ENCODE data around the gene NMNAT3. TPM values are rescaled to one million over a fixed set of nuclear protein-coding genes. Genes with fewer than 3 reads are reported as not detected.

NMNAT3 gene
- total and polyA plus RNA-seq, 12 donors, result 4.2 to 12.4 (median 7.7) TPM

DNA sequence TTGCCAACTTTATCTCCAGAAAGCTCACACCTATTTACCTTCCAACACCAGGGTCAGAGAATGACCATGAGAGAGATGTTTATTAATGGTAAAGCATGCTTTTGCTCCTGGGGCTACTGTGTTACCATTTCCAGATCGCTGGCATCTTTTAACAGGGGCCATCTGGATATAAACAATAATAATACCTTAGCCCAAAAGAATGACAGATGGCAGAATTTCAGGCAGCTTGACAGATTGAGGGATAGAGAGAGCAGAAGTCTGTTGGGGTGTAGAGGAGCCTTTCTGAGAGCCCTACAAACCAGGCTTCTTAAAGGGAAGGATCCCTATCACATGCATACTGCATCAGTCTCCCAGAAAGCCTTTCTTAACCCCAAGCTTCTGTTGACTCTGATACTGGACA is 156.0 kb downstream of the NMNAT3 start:
- peaks cover 0 to 7% of the 10 kb centered on the region in 2 donors for H3K36me3 ChIP-seq (replicated peaks in 1 of 2)
- no peaks in the 10 kb centered on the region for H3K9me3 ChIP-seq (replicated peaks in 1 of 3)
- H3K4me1 ChIP-seq (replicated peaks in 1 of 2), result peaks cover 9 to 33% of the 10 kb centered on the region in 2 donors
- no peak overlapping the region for H3K4me3 ChIP-seq
- H3K27ac ChIP-seq, result no peak overlapping the region
- WGBS, 4 donors, result 81 to 100% (median 93%) methylated on average over 1 of the region's 1 CpG
- no peaks in the 10 kb centered on the region for H3K27me3 ChIP-seq
- intact Hi-C loops (cut with DNase I), result no loop called here
- no peak for TF ChIP-seq POLR2A (IDR thresholded peaks at IDR 0.05)
- TF ChIP-seq, protein P1, sequence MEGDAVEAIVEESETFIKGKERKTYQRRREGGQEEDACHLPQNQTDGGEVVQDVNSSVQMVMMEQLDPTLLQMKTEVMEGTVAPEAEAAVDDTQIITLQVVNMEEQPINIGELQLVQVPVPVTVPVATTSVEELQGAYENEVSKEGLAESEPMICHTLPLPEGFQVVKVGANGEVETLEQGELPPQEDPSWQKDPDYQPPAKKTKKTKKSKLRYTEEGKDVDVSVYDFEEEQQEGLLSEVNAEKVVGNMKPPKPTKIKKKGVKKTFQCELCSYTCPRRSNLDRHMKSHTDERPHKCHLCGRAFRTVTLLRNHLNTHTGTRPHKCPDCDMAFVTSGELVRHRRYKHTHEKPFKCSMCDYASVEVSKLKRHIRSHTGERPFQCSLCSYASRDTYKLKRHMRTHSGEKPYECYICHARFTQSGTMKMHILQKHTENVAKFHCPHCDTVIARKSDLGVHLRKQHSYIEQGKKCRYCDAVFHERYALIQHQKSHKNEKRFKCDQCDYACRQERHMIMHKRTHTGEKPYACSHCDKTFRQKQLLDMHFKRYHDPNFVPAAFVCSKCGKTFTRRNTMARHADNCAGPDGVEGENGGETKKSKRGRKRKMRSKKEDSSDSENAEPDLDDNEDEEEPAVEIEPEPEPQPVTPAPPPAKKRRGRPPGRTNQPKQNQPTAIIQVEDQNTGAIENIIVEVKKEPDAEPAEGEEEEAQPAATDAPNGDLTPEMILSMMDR (IDR thresholded peaks at IDR 0.05), result no peak
- no peak for DNase-seq

DNA sequence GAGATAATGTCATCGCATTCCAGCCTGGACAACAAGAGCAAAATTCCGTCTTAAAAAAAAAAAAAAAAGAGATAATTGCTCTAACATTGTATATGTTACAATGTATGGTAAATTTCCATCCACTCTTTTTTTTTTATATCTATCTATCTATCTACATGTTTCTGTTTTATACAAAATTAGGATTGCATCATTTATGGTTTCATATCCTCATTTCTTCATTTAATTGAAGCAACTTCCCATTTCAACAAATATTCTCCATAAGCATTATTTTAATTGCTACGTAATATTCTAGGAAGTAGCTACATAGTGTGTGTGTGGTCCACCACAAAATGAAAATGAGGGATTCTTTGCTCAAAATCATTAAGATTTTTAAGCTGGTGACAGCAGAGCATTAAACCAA is 156.6 kb downstream of the NMNAT3 start:
- H3K36me3 ChIP-seq (replicated peaks in 1 of 2), result peaks cover 0 to 6% of the 10 kb centered on the region in 2 donors
- no peak overlapping the region for H3K4me3 ChIP-seq
- DNase-seq, result no peak
- H3K4me1 ChIP-seq (replicated peaks in 1 of 2), result peaks cover 9 to 29% of the 10 kb centered on the region in 2 donors
- TF ChIP-seq, protein P1 (IDR thresholded peaks at IDR 0.05), result no peak
- TF ChIP-seq POLR2A (IDR thresholded peaks at IDR 0.05), result no peak
- 88 to 95% (median 93%) methylated on average over 3 of the region's 3 CpGs for WGBS, 4 donors
- no peak overlapping the region for H3K27ac ChIP-seq
- no peaks in the 10 kb centered on the region for H3K27me3 ChIP-seq
- intact Hi-C loops (cut with DNase I), result no loop called here
- H3K9me3 ChIP-seq (replicated peaks in 1 of 3), result no peaks in the 10 kb centered on the region

DNA sequence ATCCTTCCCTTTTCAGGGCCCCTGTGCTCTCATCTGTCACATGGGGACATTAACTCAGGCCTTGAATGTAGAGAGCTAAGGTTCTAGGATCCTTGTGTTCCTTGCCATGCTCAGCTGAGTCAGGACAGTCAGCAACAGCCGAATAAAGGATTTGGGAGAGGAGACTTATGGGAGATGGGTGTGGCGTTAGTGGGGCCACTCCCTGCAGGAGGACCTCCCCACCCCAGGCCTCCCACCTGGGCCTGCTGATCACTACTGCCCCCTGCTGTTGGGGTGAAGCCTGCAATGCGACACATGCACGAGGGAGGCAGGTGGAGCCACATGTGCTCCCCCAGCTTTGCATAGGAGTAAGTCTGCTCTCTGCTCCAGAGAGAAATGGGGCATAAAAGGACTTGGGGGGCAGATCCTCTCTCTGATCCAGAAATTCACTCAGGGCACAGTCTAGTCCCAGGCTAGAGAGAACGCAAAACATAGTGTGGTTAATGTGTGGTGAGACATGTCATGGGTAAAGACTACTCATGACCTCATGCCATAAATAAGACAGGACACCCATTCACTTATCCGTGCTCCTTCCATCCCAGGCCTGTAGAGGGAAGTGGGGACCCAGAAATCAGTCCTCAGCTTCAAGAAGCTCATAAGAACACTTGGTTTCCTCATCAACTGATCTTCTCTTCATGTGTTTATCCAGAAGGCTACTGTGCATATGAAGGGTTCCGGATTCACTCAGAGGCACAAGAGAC is 157.6 kb downstream of the NMNAT3 start:
- no peak for TF ChIP-seq POLR2A (IDR thresholded peaks at IDR 0.05)
- TF ChIP-seq, protein P1 (IDR thresholded peaks at IDR 0.05), result peak in 3 of 6 experiments; percentile 23 to 37 (median 27)
- intact Hi-C loops (cut with DNase I), result no loop called here
- no peak overlapping the region for H3K27ac ChIP-seq
- no peaks in the 10 kb centered on the region for H3K27me3 ChIP-seq
- H3K9me3 ChIP-seq (replicated peaks in 1 of 3), result no peaks in the 10 kb centered on the region
- no peak overlapping the region for H3K4me3 ChIP-seq
- no peak for DNase-seq
- WGBS, 4 donors, result 77 to 85% (median 80%) methylated on average over 6 to 7 of the region's 7 CpGs
- H3K36me3 ChIP-seq (replicated peaks in 1 of 2), result peaks cover 0 to 6% of the 10 kb centered on the region in 2 donors
- peaks cover 9 to 25% of the 10 kb centered on the region in 2 donors for H3K4me1 ChIP-seq (replicated peaks in 1 of 2)

DNA sequence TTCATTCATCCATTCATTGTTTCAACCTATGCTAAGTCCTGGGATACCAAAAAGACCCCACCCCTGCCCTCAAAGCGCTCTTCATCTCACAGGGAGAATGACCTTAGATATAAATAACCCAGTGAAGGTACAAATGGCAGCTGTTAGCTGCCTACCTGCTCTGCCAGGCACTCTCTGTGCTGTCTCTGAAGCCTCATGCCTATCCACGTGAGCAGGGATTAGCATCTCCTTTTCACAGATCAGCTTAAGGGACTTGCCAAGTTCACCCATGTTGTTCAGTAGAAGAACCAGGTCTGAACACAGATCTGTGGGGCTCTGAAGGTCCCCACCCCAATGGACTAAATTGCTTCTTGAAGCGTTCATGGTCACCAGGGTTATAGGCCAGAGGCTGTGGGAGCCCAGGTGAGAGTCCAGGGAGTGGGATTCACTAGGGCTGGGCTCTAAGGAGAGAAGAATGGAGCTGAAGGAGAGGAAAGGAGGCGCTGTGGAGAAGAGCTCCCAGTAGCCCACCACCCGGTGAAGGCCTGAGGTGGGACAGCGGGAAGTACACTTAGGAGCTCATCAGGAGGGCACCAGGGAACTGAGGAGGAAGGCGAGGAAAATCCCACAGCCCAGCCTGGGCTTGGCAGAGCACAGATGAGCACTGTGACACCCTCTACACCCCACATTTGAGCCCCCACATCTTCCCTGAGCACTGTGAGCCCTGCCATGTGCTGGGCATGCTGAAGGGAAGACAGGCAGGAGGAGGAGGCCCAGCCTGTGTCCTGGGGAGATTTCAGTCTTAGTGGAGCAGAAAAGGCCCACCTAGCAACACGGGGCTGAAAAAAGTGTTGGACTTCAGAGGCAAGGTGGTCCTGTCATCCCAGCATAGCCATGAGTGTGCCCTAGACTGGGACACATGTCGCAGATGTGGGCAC is 158.6 kb downstream of the NMNAT3 start:
- WGBS, 4 donors, result 90 to 96% (median 94%) methylated on average over 9 of the region's 9 CpGs
- Histone ChIP-seq H3K27me3 (no peaks in the 10 kb centered on the region), H3K4me3 (no peak overlapping the region), H3K9me3 (replicated peaks in 1 of 3) (no peaks in the 10 kb centered on the region), H3K4me1 (replicated peaks in 1 of 2) (peaks cover under 1 to 17% of the 10 kb centered on the region in 2 donors), H3K36me3 (replicated peaks in 1 of 2) (peaks cover 0 to 6% of the 10 kb centered on the region in 2 donors), H3K27ac (no peak overlapping the region)
- DNase-seq, result no peak
- no peak for TF ChIP-seq POLR2A (IDR thresholded peaks at IDR 0.05)
- TF ChIP-seq, protein P1 (IDR thresholded peaks at IDR 0.05), result no peak
- intact Hi-C loops (cut with DNase I), result no loop called here

Measured in adrenal gland (tissue), 12 donors.